OCI-LY1 (cell line): Measurements from ENCODE around the gene MZF1.

ENCODE experiments used
- CTCF ChIP-seq: fragments of 200-600 bp; sonication (generic), shearing (Covaris generic); IDR thresholded peaks from 2 replicates; pipeline ENCODE4 v1.5.1; 2017; ENCODE audit warnings: mild to moderate bottlenecking, antibody characterized with exemption, low read length, moderate library complexity, mixed read lengths
- EZH2 ChIP-seq: fragments of 200-600 bp; sonication (generic), shearing (Covaris generic); IDR thresholded peaks from 2 replicates; pipeline ENCODE4 v1.8.0; 2017; ENCODE audit warnings: borderline replicate concordance, mixed run types, mild to moderate bottlenecking, antibody characterized with exemption, low read length, moderate library complexity, mixed read lengths

DNA sequence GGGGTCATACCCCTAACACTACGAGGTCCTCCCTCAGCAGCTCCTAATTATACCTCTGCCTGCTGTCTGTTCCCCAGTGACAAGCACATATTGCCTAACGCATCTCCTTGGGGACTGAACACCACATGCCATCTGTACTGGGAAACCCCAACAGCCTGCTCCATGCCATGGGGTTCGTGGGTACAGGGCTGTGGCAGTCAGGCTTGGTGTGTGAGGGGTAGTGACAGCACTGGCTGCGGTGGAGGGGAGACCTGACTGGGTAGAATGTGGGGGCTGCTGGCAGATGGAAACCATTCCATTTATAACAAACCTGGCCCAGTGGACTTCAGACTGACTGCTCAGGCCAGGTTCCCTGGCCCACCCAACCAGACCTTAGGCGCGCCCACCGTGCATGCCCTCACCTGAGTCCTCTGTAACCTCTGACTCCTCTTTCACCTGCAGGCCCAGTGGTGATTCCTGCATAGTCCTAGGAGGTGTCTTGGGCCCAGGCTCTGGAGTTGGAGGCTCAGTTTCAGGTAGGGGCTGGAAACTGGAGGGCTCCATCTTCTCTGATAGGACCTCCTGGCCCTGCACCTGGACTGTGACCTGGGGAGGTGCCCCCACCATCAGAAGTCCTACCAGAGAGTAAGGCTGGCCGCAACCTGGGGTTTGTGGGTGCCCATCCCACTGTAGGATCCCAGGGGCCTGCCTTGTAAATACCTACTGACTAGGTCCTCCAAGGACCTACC lies 3.0 kb downstream of the MZF1 start:
- TF ChIP-seq EZH2 (no peak), CTCF (no peak)
